Measurements from ENCODE around the gene CD300H. TPM values are rescaled to one million over a fixed set of nuclear protein-coding genes. Genes with fewer than 3 reads are reported as not detected.

Gene CD300H
- not detected in 2 replicates for total RNA-seq

- no peak for DNase-seq (ENCODE audit: extremely low read depth, low read depth, low spot score)
Measured at GRCh38 chr17:74567397-74567796, at the start of gene CD300H. CD300H (minus strand) TSS chr17:74567509.

DNA sequence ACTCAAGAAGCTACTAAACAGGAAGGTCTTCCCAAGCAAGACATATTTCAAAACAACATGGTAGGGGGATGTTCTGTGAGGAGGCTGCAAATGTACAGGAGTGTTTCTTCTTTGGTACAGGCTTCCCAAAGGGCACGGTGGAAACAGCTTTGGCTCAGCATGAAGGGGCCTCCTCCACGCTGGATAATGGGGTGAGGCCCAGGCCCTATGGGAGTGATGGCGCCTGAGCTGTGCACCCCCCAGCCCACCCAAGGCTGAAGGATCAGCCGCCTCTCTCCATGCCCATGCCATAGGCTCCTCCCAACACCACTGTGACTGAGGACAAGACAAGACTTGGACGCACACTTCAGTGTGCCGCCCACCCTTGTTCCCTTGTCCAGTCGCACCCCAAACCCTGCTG lies 49.4 kb upstream of the CD300H start:
- DNase-seq (ENCODE audit: extremely low read depth, low read depth, low spot score) = no peak

DNA sequence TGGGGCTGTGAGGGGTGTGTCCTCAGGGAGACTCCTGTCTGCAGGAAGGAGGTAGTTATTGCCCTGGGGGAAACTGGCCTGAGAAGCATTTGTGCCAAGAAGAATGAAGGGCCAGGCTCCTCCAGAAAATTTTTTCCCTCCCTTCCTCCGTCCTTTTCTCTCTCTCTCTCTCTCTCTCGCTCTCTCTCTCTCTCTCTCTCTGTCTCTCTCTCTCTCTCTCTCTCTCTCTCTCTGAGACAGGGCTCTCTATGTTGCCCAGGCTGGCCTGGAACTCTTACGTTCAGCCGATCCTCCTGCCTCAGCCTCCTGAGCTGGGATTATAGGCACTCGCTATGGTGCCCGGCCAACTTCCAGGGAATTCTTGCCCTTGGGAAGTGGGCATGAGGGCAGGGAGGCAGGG lies 44.7 kb upstream of the CD300H start:
- DNase-seq (ENCODE audit: extremely low read depth, low read depth, low spot score) = no peak

DNA sequence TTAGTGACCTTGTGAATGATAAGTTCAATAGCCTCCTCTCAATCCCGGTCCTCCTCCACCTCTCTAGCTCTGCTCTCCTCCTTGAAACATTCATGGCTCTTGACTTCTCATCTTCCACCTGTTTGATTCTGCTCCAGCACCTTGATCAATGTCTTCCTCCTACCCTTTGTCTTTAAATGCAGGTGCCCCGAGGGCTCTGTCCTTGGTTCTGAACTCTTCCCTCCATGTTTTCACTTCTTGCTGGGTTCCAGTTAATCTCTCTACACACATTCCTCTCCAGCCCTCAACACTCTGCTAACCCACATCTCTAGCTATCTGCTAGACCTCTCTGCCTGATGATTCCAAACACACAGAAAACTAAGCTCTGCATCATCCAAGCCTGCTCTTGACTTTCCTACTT lies 42.8 kb upstream of the CD300H start:
- DNase-seq (ENCODE audit: extremely low read depth, low read depth, low spot score) = no peak

GRCh38 chr17:74608511-74608910 lies 41.2 kb upstream of the CD300H start:
- DNase-seq (ENCODE audit: extremely low read depth, low read depth, low spot score) = no peak

- no peak for DNase-seq (ENCODE audit: extremely low read depth, low read depth, low spot score)
Measured at GRCh38 chr17:74607221-74607620, 39.9 kb upstream of the CD300H start.

DNA sequence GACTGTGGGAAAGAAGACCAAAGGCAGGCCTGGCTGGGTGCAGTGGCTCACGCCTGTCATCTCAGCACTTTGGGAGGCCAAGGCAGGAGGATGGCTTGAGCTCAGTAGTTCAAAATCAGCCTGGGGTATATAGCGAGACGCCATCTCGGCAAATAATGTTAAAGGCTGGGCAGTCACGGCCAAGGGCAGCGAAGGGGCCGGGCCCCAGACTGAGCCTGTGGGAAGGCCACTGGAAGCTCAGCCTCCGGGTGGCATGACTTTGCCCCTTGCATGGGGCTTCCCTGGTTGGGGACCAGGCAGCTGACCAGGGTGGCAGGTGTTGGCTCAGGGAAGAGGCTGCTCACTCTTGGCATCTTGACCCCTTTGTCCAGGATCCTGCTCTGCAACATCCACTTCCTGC lies 38.7 kb upstream of the CD300H start:
- DNase-seq (ENCODE audit: extremely low read depth, low read depth, low spot score) = no peak

DNA sequence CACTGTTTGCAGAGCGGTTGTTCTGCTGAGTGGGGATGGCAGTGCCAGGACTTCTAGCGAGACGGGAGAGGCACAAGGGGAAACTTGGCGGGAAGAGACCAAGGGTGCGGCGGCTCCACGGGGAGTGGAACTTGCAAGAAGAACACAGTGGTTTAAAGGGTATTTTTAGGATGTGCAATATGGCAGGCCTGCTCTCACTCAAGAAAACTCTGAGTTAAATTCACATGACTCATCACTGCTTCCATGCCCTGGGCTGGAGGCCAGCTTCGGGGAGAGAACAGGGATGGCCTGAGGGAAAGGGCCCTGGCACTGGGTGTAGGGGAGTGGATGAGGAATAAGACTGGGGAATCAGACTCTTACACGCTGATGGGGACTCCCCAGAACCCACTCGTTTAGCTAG lies 38.1 kb upstream of the CD300H start:
- DNase-seq (ENCODE audit: extremely low read depth, low read depth, low spot score) = no peak

DNA sequence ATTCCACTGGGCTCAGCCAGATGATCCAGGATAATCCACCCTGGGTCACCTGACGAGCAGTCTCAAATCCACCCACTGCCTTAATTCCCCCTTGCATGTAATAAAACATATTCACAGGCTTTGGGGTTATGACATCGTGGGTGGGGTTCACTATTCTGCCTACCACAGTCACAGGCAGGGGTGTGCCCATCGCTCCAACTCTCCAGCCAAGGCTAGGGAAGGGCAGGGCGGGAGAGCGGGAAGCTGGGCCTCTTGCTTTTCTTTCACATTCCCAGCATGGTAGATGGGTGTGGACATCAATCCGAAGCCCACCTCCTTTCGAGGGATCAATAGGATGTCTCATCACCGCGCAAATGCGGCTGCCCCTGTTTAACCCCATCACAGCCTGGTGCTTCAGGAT lies 37.5 kb upstream of the CD300H start:
- DNase-seq (ENCODE audit: extremely low read depth, low read depth, low spot score) = no peak

DNA sequence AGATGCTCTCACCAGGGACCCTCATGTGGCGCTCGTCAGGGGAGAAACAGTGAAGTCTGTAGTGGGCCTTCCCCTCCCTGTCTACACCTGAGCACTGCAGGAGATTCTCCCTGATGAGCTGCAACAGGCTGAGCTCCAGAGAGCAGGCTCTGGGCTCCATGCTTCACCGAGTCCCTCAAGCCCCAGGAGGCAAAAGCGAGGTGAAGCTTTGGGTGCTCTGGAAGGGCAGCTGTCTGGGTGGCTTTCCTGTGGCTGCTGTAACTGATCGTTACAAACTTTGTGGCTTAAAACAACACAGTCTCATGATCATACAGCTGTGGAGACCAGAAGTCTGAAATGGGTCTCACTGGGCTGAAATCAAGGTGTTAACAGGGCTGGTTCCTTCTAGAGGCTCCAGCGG lies 36.9 kb upstream of the CD300H start:
- DNase-seq (ENCODE audit: extremely low read depth, low read depth, low spot score) = no peak

- DNase-seq (ENCODE audit: extremely low read depth, low read depth, low spot score) = no peak
Measured at GRCh38 chr17:74603746-74604145, 36.4 kb upstream of the CD300H start.

GRCh38 chr17:74603037-74603635 lies 35.8 kb upstream of the CD300H start:
- DNase-seq (ENCODE audit: extremely low read depth, low read depth, low spot score) = no peak

DNA sequence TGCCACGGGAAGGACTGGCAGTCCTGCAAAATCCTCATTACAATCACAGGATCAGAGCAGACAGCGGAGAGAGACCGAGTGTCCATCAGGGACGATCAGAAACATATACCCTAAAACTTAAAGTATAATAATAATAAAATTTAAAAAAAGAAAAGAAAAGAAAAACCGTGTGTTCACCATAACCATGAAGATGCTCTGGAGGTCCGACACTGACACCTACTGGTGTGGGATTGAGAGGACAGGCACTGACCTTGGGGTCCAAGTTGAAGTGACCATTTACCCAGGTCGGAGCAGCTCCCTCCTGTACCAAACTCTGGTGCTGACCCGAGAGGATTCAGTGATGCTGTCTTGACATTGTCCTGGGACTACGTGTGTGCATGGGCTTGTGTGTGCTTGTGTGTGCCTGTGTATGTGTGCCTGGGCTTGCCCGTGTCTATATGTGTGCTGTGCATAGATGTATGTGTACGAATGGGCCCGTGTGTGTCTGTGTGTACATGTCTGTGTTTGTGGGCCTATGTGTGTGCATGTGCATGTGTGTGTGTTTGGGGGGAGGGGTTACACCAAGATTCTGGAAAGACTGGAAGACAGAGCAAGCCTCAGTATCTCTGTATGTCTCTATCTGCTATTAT lies 34.7 kb upstream of the CD300H start:
- peak; percentile 7 for DNase-seq (ENCODE audit: extremely low read depth, low read depth, low spot score)

- no peak for DNase-seq (ENCODE audit: extremely low read depth, low read depth, low spot score)
Measured at GRCh38 chr17:74599448-74599939, 32.2 kb upstream of the CD300H start.

DNA sequence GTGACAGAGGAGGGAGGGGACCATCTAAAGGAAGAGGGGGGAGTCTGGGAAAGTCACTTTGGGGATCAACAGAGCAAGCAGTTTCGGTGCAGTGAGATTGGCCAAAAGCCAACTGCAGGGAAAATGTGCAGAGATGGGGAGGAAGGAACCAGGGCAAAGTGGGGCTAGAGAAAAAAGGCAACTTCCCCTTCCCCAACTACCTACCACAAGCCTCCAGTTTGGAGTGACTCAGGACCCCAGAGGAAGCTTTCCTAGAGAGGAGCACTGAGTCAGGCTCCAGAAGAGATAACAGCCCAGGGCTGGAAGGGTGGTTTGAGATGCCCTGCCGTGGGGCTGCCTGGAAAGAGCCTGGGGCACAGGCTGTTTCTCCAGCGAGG lies 31.7 kb upstream of the CD300H start:
- DNase-seq (ENCODE audit: extremely low read depth, low read depth, low spot score) = no peak

GRCh38 chr17:74598346-74599022 lies 31.2 kb upstream of the CD300H start:
- no peak for DNase-seq (ENCODE audit: extremely low read depth, low read depth, low spot score)

GRCh38 chr17:74597069-74597790 lies 29.9 kb upstream of the CD300H start:
- DNase-seq (ENCODE audit: extremely low read depth, low read depth, low spot score) = no peak

GRCh38 chr17:74595037-74595750 lies 27.9 kb upstream of the CD300H start:
- DNase-seq (ENCODE audit: extremely low read depth, low read depth, low spot score) = no peak

GRCh38 chr17:74592087-74592990 lies 25.0 kb upstream of the CD300H start, which contains the start of gene CD300LD:
CD300LD (minus strand) TSS chr17:74592283; CDS start chr17:74592202, 81 bp downstream.
- no peak for DNase-seq (ENCODE audit: extremely low read depth, low read depth, low spot score)

DNA sequence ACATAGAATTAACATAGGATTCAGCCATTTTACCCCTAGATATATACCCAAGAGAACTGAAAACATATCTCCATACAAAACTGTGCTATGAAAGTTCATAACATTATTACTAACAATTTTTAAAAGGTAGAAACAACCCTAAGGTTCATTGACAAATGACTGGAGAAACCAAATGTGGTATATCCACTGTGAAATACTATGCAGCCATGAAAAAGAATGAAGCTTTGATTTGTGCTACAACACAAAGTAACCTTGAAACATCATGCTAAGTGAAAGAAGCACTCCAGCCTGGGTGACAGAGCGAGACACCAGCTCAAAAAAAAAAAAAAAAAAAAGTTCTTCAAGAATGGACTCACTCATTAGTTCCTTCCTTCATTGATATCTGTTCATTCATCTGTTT lies 24.2 kb upstream of the CD300H start:
- no peak for DNase-seq (ENCODE audit: extremely low read depth, low read depth, low spot score)
